GM12875 (cell line): ENCODE data around the gene ROM1.
"Not testable (repeated sequence)": the region's sequence is repeated elsewhere in the genome, so short reads cannot be mapped to it uniquely, and the experiment has no call there.

Experiments used
- H3K4me3 ChIP-seq: one replicate; pipeline ENCODE4 v1.5.1; 2011; ENCODE audit warnings: low read depth, low read length, control low read depth
- CTCF ChIP-seq: IDR thresholded peaks from 2 replicates; pipeline ENCODE4 v1.5.1; 2011; ENCODE audit warnings: low read depth, mild to moderate bottlenecking, control low read depth, inconsistent platforms, low read length, moderate library complexity, borderline replicate concordance; ENCODE audit not compliant: insufficient read depth

The ROM1 gene

GRCh38 chr11:62577046-62577714 is 35.9 kb upstream of the ROM1 start:
- TF ChIP-seq CTCF: no peak
- H3K4me3 ChIP-seq: no peak overlapping the region

- TF ChIP-seq CTCF: no peak
- no peak overlapping the region for H3K4me3 ChIP-seq
Measured at GRCh38 chr11:62578541-62578940, 34.5 kb upstream of the ROM1 start.

- H3K4me3 ChIP-seq: no peak overlapping the region
- TF ChIP-seq CTCF: no peak
Measured at GRCh38 chr11:62579252-62579651, 33.8 kb upstream of the ROM1 start.

- no peak overlapping the region for H3K4me3 ChIP-seq
- TF ChIP-seq CTCF: no peak
Measured at GRCh38 chr11:62580959-62581715, 31.9 kb upstream of the ROM1 start.

- not testable (repeated sequence) for H3K4me3 ChIP-seq
Measured at GRCh38 chr11:62581735-62582134, 31.3 kb upstream of the ROM1 start.

- H3K4me3 ChIP-seq: not testable (repeated sequence)
Measured at GRCh38 chr11:62585356-62585755, 27.7 kb upstream of the ROM1 start.

- H3K4me3 ChIP-seq: no peak overlapping the region
- TF ChIP-seq CTCF: no peak
Measured at GRCh38 chr11:62588966-62589637, 24.0 kb upstream of the ROM1 start.
